Putamen (tissue), 1 donor: ENCODE measurements around the gene TCAIM.
"Not testable (repeated sequence)": the region's sequence is repeated elsewhere in the genome, so short reads cannot be mapped to it uniquely, and the experiment has no call there.

Source experiments
- DNase-seq: peaks from one replicate; pipeline ENCODE4 v3.0.0-alpha.2; 2016; ENCODE audit warnings: low spot score

Gene TCAIM

GRCh38 chr3:44416031-44417030, 77.8 kb downstream of the TCAIM start:
- DNase-seq: no peak

- DNase-seq: not testable (repeated sequence)
Observed at GRCh38 chr3:44418118-44418517, 79.6 kb downstream of the TCAIM start.

- no peak for DNase-seq
Observed at GRCh38 chr3:44418549-44418948, 80.0 kb downstream of the TCAIM start.

GRCh38 chr3:44419116-44419922, 80.8 kb downstream of the TCAIM start:
- no peak for DNase-seq

- DNase-seq: no peak
Observed at GRCh38 chr3:44419923-44420650, 81.5 kb downstream of the TCAIM start.

- DNase-seq: no peak
Observed at GRCh38 chr3:44420676-44421075, 82.1 kb downstream of the TCAIM start.

- DNase-seq: no peak
Observed at GRCh38 chr3:44421280-44421679, 82.7 kb downstream of the TCAIM start.

- DNase-seq: no peak
Observed at GRCh38 chr3:44424758-44425157, 86.2 kb downstream of the TCAIM start.

- DNase-seq: no peak
Observed at GRCh38 chr3:44427683-44428082, 89.1 kb downstream of the TCAIM start.

GRCh38 chr3:44428910-44429309, 90.3 kb downstream of the TCAIM start:
- no peak for DNase-seq

GRCh38 chr3:44429459-44429858, 90.9 kb downstream of the TCAIM start:
- DNase-seq: no peak

GRCh38 chr3:44430466-44430865, 91.9 kb downstream of the TCAIM start:
- no peak for DNase-seq

- no peak for DNase-seq
Observed at GRCh38 chr3:44434834-44435510, 96.4 kb downstream of the TCAIM start.

GRCh38 chr3:44436181-44436580, 97.6 kb downstream of the TCAIM start:
- DNase-seq: no peak

- DNase-seq: no peak
Observed at GRCh38 chr3:44437800-44438199, 99.2 kb downstream of the TCAIM start.

GRCh38 chr3:44439499-44440295, 101.1 kb downstream of the TCAIM start:
- peak; percentile 58 for DNase-seq

GRCh38 chr3:44442596-44443309, 104.2 kb downstream of the TCAIM start:
- no peak for DNase-seq

- no peak for DNase-seq
Observed at GRCh38 chr3:44444437-44444836, 105.9 kb downstream of the TCAIM start.

GRCh38 chr3:44444896-44445691, 106.5 kb downstream of the TCAIM start:
- no peak for DNase-seq
